H54 (cell line): ENCODE results near the gene GULP1.
A peak's percentile ranks its signal among the peaks of the same experiment; 100 is the strongest.

Experiments used
- DNase-seq: peaks from one replicate; pipeline ENCODE4 v3.0.0; 2011; ENCODE audit warnings: low spot score, mixed read lengths; ENCODE audit not compliant: insufficient read length
- FAIRE-seq: peaks from 3 replicates; lab custom pipeline; 2011; peaks lifted over from hg19 to GRCh38; lab: Jason Lieb, UNC
- POLR2A ChIP-seq: IDR thresholded peaks from 2 replicates; pipeline ENCODE4 v1.6.1; 2011; ENCODE audit warnings: low read depth, mild to moderate bottlenecking, low read length

GULP1 gene, protein sequence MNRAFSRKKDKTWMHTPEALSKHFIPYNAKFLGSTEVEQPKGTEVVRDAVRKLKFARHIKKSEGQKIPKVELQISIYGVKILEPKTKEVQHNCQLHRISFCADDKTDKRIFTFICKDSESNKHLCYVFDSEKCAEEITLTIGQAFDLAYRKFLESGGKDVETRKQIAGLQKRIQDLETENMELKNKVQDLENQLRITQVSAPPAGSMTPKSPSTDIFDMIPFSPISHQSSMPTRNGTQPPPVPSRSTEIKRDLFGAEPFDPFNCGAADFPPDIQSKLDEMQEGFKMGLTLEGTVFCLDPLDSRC

DNA sequence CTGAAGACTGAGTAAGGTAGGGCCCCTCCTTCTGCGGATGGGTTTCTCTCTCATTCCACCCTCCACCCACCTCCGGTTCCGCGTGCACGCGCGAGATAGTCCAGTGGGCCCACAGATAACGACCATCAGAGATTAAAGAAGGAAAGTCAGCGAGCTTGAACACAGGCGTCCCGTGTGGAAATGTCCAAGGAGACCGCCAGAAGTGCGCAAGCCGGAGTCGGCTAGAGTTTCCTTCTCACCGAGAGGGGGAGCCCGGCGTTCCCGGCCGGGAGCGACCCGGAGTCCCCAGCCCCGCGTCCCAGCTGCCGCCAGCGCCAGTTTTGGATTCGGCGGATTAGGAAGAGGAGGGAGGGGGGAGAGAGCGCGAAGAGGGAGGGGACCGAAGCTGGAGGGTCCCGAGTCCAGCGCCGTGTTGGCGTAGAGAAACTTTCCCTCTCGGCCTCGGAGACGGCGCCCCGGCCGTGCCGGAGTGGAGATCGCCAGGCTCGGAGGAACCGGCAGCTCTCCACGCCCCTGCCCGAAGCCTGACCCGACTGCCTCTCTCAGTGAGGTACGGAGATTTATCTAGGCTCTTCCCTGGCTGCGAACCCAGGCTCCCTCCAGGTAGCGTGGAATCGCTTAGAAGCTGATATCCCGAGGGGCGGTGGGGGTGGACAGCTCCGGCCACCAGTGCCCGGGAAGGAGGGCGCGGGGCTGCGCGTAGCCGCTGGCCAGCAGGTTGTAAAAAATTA, at the start of gene GULP1:
Gene GULP1, plus strand, starts transcription at position 258 of the 731 bp plus-strand sequence. CDS start 185,829 bp downstream, outside the sequence.
- no peak for FAIRE-seq
- TF ChIP-seq POLR2A = no peak

DNA sequence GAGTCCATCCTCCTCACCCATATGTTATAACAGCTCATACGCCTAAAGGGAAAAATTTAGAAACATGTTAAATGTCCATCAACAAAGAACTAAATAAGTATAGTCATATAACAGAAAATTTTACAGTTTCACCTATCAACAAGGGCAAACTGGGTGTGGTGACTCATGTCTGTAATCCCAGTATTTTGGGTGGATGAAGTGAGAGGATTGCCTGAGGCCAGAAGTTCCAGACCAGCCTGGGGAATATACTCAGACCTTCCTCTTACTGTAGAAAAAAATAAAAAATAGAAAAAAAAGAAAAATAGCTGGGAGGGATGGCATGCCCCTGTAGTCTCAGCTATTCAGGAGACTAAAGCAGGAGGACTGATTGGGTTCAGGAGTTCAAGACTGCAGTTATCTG, 48.3 kb upstream of the GULP1 start:
- no peak for DNase-seq
- no peak for TF ChIP-seq POLR2A
- no peak for FAIRE-seq

More for the DNA sequence above, at the start of gene GULP1:
- peak; percentile 31 for DNase-seq

DNA sequence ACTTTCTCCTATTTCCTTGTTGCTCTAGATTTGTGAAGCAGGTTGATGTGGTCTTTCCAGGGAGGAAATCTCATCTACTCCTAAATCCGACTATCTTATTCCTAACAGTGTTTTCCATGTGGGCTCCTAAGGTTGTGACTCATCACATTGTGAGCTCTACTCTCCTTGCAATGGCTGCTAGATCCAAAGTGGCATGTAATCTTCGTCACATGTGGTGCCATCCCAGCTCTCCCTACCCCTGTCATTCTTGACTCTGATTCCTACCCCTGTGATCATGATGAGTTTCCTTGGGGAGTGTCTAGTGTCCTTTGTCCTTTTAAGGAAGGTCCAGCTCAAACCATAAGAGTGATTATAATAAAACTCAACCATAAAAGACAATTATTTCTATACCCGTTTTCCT, 47.3 kb upstream of the GULP1 start:
- TF ChIP-seq POLR2A = no peak
- FAIRE-seq (peak; percentile 66), DNase-seq (no peak)

DNA sequence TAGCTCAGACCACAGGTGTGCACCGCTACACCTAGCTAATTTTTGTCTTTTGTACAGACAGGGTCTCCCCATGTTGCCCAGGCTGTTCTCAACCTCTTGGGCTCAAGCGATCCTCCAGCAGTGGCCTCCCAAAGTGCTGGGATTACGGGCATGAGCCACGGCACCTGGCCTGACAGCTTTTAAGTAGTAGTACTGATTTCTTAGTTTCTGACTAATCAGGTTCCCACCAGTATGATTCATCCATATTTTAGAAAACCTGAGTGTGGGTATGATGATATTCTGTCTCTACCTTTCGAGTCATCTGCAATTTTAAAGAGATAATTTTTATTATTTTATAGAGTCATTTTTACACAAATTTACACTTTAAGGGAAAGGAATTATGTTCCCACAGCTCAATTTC, 46.4 kb upstream of the GULP1 start:
- no peak for FAIRE-seq
- TF ChIP-seq POLR2A = no peak

DNA sequence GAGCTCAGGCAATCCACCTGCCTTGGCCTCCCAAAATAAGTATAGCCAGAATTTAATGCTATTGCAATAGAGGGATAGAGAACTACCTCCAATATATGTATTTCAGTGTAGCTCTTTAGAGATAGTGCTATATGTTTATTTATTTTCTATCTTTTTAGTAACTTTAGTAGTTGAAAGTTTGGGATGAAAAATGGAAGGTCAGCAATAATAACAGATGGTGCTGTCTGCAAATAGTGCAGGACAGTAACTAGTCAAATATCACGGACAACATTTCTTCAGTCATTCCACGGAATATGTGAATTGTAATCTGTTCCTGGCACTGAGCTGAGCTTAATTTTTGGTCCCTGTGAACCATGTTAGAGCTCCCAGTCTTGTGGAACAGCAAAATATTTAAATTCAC, 43.2 kb upstream of the GULP1 start:
- no peak for TF ChIP-seq POLR2A
- DNase-seq = no peak
- FAIRE-seq = no peak

More for the DNA sequence above, 46.4 kb upstream of the GULP1 start:
- DNase-seq = no peak

DNA sequence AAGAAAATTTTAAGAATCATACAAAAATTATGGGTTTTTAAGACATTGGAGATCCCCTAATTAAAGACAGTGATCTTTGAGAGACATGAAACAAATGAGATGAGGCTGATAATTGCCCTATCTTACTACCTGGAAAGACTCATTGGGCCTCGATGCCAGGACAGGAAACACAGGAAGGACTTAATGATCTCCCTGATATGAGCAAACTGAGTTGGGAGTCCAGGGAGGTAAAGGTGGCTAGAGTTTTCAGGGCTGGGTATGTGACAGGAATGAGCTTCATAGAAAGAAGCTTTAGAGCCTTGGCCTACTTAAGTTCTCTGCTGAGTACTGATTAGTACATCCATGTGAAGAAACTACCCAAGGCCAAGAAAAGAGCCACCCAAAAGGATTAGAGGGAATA, 40.6 kb upstream of the GULP1 start:
- FAIRE-seq = no peak
- no peak for TF ChIP-seq POLR2A
- DNase-seq = no peak

DNA sequence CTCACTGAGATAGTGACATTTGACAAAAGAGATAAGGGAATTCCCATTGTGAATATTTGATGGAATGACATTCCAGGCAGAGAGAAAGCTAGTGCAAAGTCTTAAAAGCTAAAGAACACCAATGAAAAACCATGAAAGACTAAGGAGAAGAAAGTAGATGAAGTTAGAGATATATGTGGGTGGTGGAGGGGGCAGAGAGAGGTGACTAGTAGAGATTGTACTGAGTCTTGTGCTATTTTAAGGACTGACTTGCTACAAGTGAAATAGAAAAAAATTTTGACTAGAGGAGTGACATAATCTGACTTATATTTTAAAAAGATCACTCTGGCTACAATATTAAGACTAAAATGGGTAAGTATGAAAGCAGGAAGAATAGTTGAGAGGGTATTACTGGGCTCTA, 35.3 kb upstream of the GULP1 start:
- no peak for DNase-seq
- FAIRE-seq = no peak
- TF ChIP-seq POLR2A = no peak

DNA sequence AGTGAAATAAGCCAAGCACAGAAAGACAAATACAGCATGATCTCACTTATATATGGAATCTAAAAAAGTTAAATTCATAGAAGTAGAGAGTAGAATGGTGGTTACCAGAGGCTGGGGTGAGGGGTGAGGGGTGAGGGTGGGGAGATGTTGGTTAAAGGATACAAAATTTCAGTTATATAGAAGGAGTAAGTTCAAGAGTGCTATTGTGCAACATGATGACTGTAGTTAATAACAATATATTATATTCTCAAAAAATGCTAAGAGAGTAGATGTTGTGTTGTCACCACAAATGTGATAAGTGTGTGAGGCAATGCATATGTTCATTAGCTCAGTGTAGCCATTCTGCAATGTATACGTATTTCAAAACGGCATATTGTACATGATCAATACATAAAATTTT, 26.4 kb upstream of the GULP1 start:
- FAIRE-seq = no peak
- TF ChIP-seq POLR2A = no peak

DNA sequence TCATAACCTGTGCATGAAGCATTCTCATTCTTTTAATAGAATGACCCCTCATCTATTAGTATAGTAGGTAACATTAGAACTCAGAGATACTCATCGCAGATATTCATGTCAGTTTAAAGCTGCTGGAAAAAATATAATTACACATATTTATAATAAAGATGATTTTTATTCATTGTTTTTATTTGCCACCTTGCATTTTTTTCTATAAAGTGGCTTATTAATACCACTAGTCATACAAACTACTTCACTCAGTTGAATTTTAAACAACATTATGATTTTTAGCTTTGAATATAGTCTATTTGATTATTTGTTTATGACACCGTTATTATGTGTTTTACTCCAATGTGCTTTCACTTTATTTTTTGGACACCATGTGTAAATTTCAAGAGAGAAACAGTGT, 23.9 kb upstream of the GULP1 start:
- TF ChIP-seq POLR2A = no peak
- FAIRE-seq (no peak), DNase-seq (no peak)

More for the DNA sequence above, 26.4 kb upstream of the GULP1 start:
- DNase-seq = no peak

DNA sequence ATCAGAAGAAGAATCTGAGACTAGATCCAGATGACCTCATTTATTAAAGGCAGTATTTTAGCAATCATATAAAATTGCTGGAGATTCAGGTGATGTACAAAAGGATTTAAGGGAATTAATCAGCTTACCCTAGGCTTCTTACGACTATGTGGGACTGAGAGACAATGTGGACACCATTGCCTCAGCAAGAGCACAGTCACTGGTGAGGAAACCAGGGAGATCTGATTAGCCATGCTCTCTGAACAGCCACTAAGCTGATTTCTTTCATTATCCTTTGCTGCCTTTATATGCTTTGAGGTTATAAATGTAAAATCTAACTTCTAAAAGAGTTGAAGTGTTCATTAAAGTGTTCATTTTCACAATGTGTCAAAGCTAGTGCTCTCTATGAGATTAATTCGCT, 22.7 kb upstream of the GULP1 start:
- FAIRE-seq (no peak), DNase-seq (no peak)
- no peak for TF ChIP-seq POLR2A

DNA sequence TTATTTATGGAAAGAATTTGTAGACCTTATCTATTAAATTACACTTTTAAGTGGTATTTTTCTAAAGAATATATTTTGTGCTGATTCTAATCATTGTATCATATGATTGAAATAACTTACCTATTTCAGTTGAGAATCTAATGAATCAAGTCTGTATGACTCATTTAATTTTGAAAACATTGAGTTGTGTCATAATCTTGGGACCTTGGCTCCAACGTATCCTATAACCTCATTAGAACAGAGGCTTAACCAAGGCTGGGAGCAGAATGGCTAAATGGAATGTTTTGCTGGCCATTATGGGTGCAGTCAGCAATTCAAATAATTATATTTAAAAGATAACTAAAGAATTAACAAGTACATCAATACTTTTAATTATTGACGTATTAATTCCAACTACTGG, 19.6 kb upstream of the GULP1 start:
- DNase-seq = no peak
- TF ChIP-seq POLR2A = no peak
- FAIRE-seq = no peak

DNA sequence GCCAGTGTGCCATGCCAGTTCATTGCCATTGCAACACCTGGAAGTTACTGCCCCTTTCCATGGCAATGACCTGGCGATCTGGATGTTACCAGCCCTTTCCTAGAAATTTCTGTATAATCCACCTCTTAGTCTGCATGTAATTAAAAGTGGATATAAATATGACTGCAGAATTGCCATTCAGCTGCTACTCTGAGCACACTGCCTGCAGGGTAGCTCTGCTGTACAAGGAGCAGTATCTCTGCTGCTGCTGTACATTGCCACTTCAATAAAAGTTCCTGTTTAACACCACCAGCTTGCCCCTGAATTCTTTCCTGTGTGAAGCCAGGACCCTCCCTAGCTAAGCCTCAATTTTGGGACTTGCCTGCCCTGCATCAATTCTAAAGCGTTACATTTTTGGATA, 17.4 kb upstream of the GULP1 start:
- DNase-seq (no peak), FAIRE-seq (no peak)
- no peak for TF ChIP-seq POLR2A

DNA sequence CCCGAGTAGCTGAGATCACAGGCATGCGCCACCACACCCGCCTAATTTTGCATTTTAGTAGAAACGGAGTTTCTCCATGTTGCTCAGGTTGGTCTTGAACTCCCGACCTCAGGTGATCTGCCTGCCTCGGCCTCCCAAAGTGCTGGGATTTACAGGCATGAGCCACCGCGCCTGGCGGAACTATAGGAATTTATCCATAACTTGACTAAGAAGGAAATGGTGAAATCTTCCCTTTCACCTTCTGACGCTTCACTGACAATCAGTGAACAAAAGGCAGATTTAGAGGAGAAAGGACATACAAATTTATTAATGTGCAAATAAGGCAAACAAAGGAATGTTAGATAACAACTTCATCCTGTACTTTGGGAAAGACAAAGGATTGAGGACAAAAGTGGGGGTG, 15.4 kb upstream of the GULP1 start:
- no peak for FAIRE-seq
- no peak for TF ChIP-seq POLR2A
- no peak for DNase-seq

DNA sequence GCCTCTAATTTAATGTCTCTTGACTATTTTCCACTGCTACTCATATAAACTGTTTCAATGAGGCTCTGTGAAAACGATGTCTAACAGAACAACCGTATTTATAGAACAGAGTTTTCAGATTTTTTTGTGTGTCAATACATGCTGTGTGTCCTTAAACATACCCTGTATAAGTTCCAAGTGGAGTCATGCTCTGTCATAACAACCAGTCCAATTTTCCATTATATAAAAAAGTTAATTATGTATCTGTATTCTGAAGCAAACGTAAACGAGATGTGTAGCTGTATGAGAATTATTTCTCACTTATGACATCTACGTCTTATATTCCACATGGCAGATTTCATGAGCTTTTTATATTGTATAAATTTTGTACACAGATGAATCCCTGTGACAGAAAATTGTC, 13.9 kb upstream of the GULP1 start:
- no peak for DNase-seq
- no peak for FAIRE-seq
- TF ChIP-seq POLR2A = no peak
